ENCODE measurements around the gene PCDHGA11. TPM values are rescaled to one million over a fixed set of nuclear protein-coding genes. Genes with fewer than 3 reads are reported as not detected.
"Not testable (repeated sequence)": the region's sequence is repeated elsewhere in the genome, so short reads cannot be mapped to it uniquely, and the experiment has no call there.

PCDHGA11 gene
- total RNA-seq, 4 donors from 2014 or later, result 3.4 to 14.3 (median 6.9) TPM

DNA sequence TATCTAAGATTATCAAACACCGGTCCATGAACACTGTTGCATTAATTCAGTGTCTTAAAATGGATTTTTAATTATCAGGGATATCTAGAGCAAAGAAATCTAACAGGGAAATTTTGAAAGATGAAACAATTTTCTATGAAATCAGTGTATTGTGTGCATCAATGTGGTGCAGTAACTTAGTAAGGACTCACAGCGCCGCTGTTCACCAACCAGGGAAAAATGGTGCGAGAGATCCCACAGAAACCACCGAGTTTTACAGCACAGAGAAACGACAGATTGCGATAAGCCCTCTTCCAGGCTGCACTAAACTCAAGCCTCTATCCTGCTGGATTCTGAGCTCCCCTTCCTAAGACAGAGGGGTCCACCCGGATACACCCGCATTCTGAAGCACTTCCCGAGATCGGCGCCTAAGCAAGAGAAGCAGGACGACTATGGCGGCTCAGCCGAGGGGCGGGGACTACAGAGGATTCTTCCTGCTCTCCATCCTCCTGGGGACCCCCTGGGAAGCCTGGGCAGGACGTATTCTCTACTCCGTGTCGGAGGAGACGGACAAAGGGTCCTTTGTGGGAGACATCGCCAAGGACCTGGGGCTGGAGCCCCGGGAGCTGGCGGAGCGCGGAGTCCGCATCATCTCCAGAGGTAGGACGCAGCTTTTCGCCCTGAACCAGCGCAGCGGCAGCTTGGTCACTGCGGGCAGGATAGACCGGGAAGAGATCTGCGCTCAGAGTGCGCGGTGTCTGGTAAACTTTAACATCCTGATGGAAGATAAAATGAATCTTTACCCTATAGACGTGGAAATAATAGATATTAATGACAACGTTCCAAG is 38.2 kb upstream of the PCDHGA11 start, which contains the start of gene PCDHGA7:
TSS of gene PCDHGA7 (plus strand) at position 274 of the 826 bp plus-strand sequence. CDS start at position 432, 158 bp downstream.
- peaks cover 56% of the 10 kb centered on the region for H3K9me3 ChIP-seq
- TF ChIP-seq, protein P1, sequence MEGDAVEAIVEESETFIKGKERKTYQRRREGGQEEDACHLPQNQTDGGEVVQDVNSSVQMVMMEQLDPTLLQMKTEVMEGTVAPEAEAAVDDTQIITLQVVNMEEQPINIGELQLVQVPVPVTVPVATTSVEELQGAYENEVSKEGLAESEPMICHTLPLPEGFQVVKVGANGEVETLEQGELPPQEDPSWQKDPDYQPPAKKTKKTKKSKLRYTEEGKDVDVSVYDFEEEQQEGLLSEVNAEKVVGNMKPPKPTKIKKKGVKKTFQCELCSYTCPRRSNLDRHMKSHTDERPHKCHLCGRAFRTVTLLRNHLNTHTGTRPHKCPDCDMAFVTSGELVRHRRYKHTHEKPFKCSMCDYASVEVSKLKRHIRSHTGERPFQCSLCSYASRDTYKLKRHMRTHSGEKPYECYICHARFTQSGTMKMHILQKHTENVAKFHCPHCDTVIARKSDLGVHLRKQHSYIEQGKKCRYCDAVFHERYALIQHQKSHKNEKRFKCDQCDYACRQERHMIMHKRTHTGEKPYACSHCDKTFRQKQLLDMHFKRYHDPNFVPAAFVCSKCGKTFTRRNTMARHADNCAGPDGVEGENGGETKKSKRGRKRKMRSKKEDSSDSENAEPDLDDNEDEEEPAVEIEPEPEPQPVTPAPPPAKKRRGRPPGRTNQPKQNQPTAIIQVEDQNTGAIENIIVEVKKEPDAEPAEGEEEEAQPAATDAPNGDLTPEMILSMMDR (IDR thresholded peaks at IDR 0.05), result no peak
- no peak for TF ChIP-seq POLR2A (IDR thresholded peaks at IDR 0.05)
- no peak for TF ChIP-seq POLR2AphosphoS5 (IDR thresholded peaks at IDR 0.05)
- no peak for TF ChIP-seq EP300 (IDR thresholded peaks at IDR 0.05)
- no peak within 1 kb of the TSS for H3K27ac ChIP-seq
- H3K27me3 ChIP-seq, result no peaks in the 10 kb centered on the region
- WGBS, result 14% methylated on average over 35 of the region's 37 CpGs
- no peak for DNase-seq (ENCODE audit: low spot score in 2 of 2)
- no peaks in the 10 kb centered on the region for H3K36me3 ChIP-seq
- no peaks in the 10 kb centered on the region for H3K4me1 ChIP-seq
- H3K4me3 ChIP-seq, result peak within 1 kb of the TSS; percentile 17

DNA sequence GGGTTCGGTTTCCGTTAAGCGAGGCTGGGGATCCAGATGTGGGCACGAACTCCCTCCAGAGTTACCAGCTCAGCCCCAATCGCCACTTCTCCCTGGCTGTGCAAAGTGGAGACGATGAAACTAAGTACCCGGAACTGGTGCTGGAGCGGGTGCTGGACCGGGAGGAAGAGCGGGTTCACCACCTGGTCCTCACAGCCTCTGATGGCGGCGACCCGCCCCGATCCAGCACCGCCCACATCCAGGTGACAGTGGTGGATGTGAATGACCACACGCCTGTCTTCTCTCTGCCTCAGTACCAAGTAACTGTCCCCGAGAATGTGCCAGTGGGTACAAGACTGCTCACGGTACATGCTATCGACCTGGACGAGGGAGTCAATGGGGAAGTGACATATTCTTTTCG is 37.5 kb upstream of the PCDHGA11 start:
- H3K4me3 ChIP-seq, result no peak overlapping the region
- no peak for DNase-seq (ENCODE audit: low spot score in 2 of 2)
- no peaks in the 10 kb centered on the region for H3K4me1 ChIP-seq
- peaks cover 58% of the 10 kb centered on the region for H3K9me3 ChIP-seq
- H3K27me3 ChIP-seq, result no peaks in the 10 kb centered on the region
- 42% methylated on average over 13 of the region's 21 CpGs for WGBS
- H3K36me3 ChIP-seq, result no peaks in the 10 kb centered on the region
- no peak for TF ChIP-seq EP300 (IDR thresholded peaks at IDR 0.05)
- no peak for TF ChIP-seq POLR2A (IDR thresholded peaks at IDR 0.05)
- TF ChIP-seq POLR2AphosphoS5 (IDR thresholded peaks at IDR 0.05), result no peak
- TF ChIP-seq, protein P1 (IDR thresholded peaks at IDR 0.05), result no peak
- H3K27ac ChIP-seq, result no peak overlapping the region

DNA sequence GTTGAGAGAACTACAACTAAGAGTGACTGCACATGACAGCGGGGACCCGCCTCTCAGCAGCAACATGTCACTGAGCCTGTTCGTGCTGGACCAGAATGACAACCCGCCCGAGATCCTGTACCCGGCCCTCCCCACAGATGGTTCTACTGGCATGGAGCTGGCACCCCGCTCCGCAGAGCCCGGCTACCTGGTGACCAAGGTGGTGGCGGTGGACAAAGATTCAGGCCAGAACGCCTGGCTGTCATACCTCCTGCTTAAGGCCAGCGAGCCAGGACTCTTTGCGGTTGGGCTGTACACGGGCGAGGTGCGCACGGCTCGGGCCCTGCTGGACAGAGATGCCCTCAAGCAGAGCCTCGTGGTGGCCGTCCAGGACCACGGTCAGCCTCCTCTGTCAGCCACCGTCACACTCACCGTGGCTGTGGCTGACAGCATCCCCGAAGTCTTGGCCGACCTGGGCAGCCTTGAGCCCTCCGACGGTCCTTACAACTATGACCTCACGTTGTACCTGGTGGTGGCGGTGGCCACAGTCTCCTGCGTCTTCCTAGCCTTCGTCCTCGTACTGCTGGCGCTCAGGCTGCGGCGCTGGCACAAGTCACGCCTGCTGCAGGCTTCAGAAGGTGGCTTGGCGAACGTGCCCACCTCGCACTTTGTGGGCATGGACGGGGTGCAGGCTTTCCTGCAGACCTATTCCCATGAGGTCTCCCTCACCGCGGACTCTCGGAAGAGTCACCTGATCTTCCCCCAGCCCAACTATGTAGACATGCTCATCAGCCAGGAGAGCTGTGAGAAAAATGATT is 36.2 kb upstream of the PCDHGA11 start:
- no peak overlapping the region for H3K27ac ChIP-seq
- WGBS, result 51% methylated on average over 17 of the region's 43 CpGs
- no peaks in the 10 kb centered on the region for H3K4me1 ChIP-seq
- peaks cover 65% of the 10 kb centered on the region for H3K9me3 ChIP-seq
- no peaks in the 10 kb centered on the region for H3K27me3 ChIP-seq
- no peak overlapping the region for H3K4me3 ChIP-seq
- DNase-seq (ENCODE audit: low spot score in 2 of 2), result no peak
- TF ChIP-seq, protein P1 (IDR thresholded peaks at IDR 0.05), result no peak
- TF ChIP-seq POLR2A (IDR thresholded peaks at IDR 0.05), result no peak
- TF ChIP-seq EP300 (IDR thresholded peaks at IDR 0.05), result no peak
- no peak for TF ChIP-seq POLR2AphosphoS5 (IDR thresholded peaks at IDR 0.05)
- no peaks in the 10 kb centered on the region for H3K36me3 ChIP-seq

DNA sequence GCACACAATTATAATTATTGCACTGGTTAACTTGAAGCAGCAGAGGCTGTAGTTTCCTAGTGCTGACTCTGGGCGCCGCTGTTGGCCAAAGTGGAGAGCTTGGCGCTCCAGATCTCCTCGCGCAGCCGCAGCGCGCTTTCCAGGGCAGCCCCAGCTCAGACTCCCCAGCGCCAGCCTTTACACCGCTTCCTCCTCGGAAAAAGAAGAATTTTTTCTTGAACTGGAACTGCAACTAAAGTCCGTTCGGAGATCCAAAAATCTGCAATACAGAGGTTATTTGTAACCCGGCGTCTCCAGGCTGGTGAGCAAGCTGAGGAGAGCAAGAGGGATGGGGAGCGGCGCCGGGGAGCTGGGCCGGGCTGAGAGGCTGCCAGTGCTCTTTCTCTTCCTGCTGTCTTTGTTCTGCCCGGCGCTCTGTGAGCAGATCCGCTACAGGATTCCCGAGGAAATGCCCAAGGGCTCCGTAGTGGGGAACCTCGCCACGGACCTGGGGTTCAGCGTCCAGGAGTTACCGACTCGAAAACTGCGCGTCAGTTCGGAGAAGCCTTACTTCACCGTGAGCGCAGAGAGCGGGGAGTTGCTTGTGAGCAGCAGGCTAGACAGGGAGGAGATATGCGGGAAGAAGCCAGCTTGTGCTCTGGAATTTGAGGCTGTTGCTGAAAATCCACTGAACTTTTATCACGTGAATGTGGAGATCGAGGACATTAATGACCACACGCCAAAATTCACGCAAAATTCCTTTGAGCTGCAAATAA is 33.1 kb upstream of the PCDHGA11 start, which contains the start of gene PCDHGB4:
TSS of gene PCDHGB4 (plus strand) at position 142 of the 755 bp plus-strand sequence. CDS start at position 329, 187 bp downstream.
- peaks cover 73% of the 10 kb centered on the region for H3K9me3 ChIP-seq
- H3K36me3 ChIP-seq; H3K27ac ChIP-seq; H3K4me3 ChIP-seq; H3K27me3 ChIP-seq; H3K4me1 ChIP-seq; DNase-seq (ENCODE audit: low spot score in 2 of 2): not testable (repeated sequence)
- TF ChIP-seq, protein P1 (IDR thresholded peaks at IDR 0.05), result peak in 1 of 2 donors; percentile 17
- 4% methylated on average over 17 of the region's 40 CpGs for WGBS
